Astrocyte (in vitro differentiated cells and primary cell): ENCODE data around the gene GNAQ.

ENCODE experiments used
- EZH2 ChIP-seq: IDR thresholded peaks from 2 replicates; pipeline ENCODE4 v1.6.1; 2012; ENCODE audit warnings: mild to moderate bottlenecking, low read length, inconsistent platforms; ENCODE audit not compliant: insufficient read depth
- TF ChIP-seq, protein P1 (sequence below): IDR thresholded peaks from 2 replicates; pipeline ENCODE4 v1.5.1; 2011; ENCODE audit warnings: low read depth, mild to moderate bottlenecking, inconsistent platforms, low read length, moderate library complexity; ENCODE audit not compliant: insufficient read depth

DNA sequence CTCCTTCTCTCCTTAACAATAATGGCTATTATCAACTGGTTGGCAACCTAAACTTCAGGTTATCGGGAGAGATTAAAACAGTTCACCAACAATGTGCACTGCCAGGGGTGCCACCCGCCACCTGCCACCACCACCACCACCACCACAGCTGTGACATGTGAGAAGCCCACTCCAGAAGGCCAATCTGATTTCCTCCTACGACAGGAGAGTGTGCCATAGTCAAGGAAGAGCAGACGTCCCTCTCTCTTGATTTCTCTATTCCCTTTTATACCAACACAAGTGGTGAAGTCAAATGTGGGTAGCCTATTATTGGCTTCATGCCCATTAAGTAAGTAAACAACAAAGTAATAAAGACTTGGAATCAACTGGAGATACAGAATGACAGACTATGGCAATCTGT, 22.4 kb downstream of the GNAQ start:
- TF ChIP-seq EZH2 = no peak
- TF ChIP-seq, protein P1, sequence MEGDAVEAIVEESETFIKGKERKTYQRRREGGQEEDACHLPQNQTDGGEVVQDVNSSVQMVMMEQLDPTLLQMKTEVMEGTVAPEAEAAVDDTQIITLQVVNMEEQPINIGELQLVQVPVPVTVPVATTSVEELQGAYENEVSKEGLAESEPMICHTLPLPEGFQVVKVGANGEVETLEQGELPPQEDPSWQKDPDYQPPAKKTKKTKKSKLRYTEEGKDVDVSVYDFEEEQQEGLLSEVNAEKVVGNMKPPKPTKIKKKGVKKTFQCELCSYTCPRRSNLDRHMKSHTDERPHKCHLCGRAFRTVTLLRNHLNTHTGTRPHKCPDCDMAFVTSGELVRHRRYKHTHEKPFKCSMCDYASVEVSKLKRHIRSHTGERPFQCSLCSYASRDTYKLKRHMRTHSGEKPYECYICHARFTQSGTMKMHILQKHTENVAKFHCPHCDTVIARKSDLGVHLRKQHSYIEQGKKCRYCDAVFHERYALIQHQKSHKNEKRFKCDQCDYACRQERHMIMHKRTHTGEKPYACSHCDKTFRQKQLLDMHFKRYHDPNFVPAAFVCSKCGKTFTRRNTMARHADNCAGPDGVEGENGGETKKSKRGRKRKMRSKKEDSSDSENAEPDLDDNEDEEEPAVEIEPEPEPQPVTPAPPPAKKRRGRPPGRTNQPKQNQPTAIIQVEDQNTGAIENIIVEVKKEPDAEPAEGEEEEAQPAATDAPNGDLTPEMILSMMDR = no peak
